Left lung (tissue), 10 donors: ENCODE data around the gene TRPV5. TPM values are rescaled to one million over a fixed set of nuclear protein-coding genes. Genes with fewer than 3 reads are reported as not detected.
A peak's percentile ranks its signal among the peaks of the same experiment; 100 is the strongest.

ENCODE experiments used
- ATAC-seq: fragments of 200-7000 bp; cut with Tn5 transposase; one replicate; pipeline ENCODE4 v1.9.1; 2020; ENCODE audit warnings: moderate library complexity
- DNase-seq, 4 donors: peaks; one replicate each; pipeline ENCODE4 v3.0.0-alpha.2; 2013 to 2020
- H3K27ac ChIP-seq, 2 donors: fragments of 200-600 bp; sonication (generic) in 1 of 2; one replicate each; pipeline versions ENCODE4 v1.5.0 to v1.8.0; 2020 to 2021
- H3K27me3 ChIP-seq, 2 donors: fragments of 200-600 bp; sonication (generic) in 1 of 2; one replicate each; pipeline versions ENCODE4 v1.5.0 to v1.8.0; 2020 to 2021
- H3K36me3 ChIP-seq, 2 donors: fragments of 200-600 bp; sonication (generic) in 1 of 2; one replicate each; pipeline versions ENCODE4 v1.5.0 to v1.8.0; 2020 to 2021
- H3K4me1 ChIP-seq, 2 donors: fragments of 200-600 bp; one replicate each; pipeline ENCODE4 v1.8.0; 2021
- H3K4me3 ChIP-seq, 2 donors: fragments of 200-600 bp; sonication (generic) in 1 of 2; one replicate each; pipeline versions ENCODE4 v1.5.0 to v1.8.0; 2020 to 2021; ENCODE audit warnings: mild to moderate bottlenecking in 1 of 2
- H3K9me3 ChIP-seq, 2 donors: fragments of 200-600 bp; sonication (generic) in 1 of 2; one replicate each; pipeline versions ENCODE4 v1.5.0 to v1.8.0; 2020 to 2021
- CTCF ChIP-seq, 2 donors: fragments of 200-600 bp; sonication (generic) in 1 of 2; IDR thresholded peaks; one replicate each; pipeline versions ENCODE4 v1.5.0 to v1.8.0; 2021; ENCODE audit warnings: antibody characterized with exemption in 2 of 2
- intact Hi-C, 2 donors: fragments of 100-400 bp; cut with DNase I; formaldehyde crosslinking; loops; one replicate each; pipeline versions ENCODE4 v1.11.2 to v1.14.2; 2022
- polyA plus RNA-seq, 6 donors: library from polyadenylated mRNA; unstranded; fragments of 120-200 nt; gene quantifications; one replicate each; pipeline ENCODE4 v1.2.1, GENCODE V29; 2013; ENCODE audit not compliant: insufficient read length in 6 of 6
- total RNA-seq, 2 donors: library from RNA; stranded (reverse); fragmentation: NEBNext Ultra II Directional; extraction: Animal tissue kit (Norgen Biotek cat#: 25700); gene quantifications; one replicate each; pipeline ENCODE4 v1.2.1, GENCODE V29; 2021
- donor health status: DM: no; HTN: yes; CAD: no.
- donor health status: DM: no; HTN: no; CAD: no.

Gene TRPV5
- total and polyA plus RNA-seq, 8 donors, result 0.10 to 0.25 (median 0.16) TPM; not detected in 2

GRCh38 chr7:142874837-142875236 lies 58.7 kb downstream of the TRPV5 start:
- H3K36me3 ChIP-seq, result no peaks in the 10 kb centered on the region
- no peak for TF ChIP-seq CTCF (IDR thresholded peaks at IDR 0.05)
- DNase-seq (no peak), ATAC-seq (no peak)
- H3K4me3 ChIP-seq, result no peak overlapping the region
- intact Hi-C loops, result no loop called here
- H3K4me1 ChIP-seq, result no peaks in the 10 kb centered on the region
- H3K9me3 ChIP-seq, result no peaks in the 10 kb centered on the region
- peaks cover 0 to 5% of the 10 kb centered on the region in 2 donors for H3K27me3 ChIP-seq
- no peak overlapping the region for H3K27ac ChIP-seq

- Histone ChIP-seq H3K27ac (no peak overlapping the region), H3K27me3 (peaks cover 0 to 1% of the 10 kb centered on the region in 2 donors), H3K4me1 (no peaks in the 10 kb centered on the region), H3K4me3 (no peak overlapping the region), H3K9me3 (no peaks in the 10 kb centered on the region), H3K36me3 (no peaks in the 10 kb centered on the region)
- DNase-seq (peak in 1 of 4 donors; percentile 28), ATAC-seq (no peak)
- no peak for TF ChIP-seq CTCF (IDR thresholded peaks at IDR 0.05)
- intact Hi-C loops, result no loop called here
These were observed 59.1 kb downstream of the TRPV5 start for GRCh38 chr7:142874409-142874808.

GRCh38 chr7:142873871-142874270 lies 59.7 kb downstream of the TRPV5 start:
- Histone ChIP-seq H3K27me3 (no peaks in the 10 kb centered on the region), H3K4me3 (no peak overlapping the region), H3K9me3 (no peaks in the 10 kb centered on the region), H3K27ac (no peak overlapping the region), H3K36me3 (no peaks in the 10 kb centered on the region), H3K4me1 (no peaks in the 10 kb centered on the region)
- no peak for DNase-seq
- intact Hi-C loops, result no loop called here
- ATAC-seq, result no peak
- no peak for TF ChIP-seq CTCF (IDR thresholded peaks at IDR 0.05)

- no peaks in the 10 kb centered on the region for H3K27me3 ChIP-seq
- no peaks in the 10 kb centered on the region for H3K4me1 ChIP-seq
- no peaks in the 10 kb centered on the region for H3K9me3 ChIP-seq
- DNase-seq (no peak), ATAC-seq (peak; percentile 49)
- H3K36me3 ChIP-seq, result no peaks in the 10 kb centered on the region
- intact Hi-C loops, result no loop called here
- H3K27ac ChIP-seq, result no peak overlapping the region
- peak in 1 of 2 donors; percentile 47 for TF ChIP-seq CTCF (IDR thresholded peaks at IDR 0.05)
- H3K4me3 ChIP-seq, result no peak overlapping the region
These were observed 60.2 kb downstream of the TRPV5 start for GRCh38 chr7:142873281-142873784.

- Histone ChIP-seq H3K27me3 (peaks cover 0 to 6% of the 10 kb centered on the region in 2 donors), H3K4me3 (no peak overlapping the region), H3K27ac (no peak overlapping the region), H3K36me3 (no peaks in the 10 kb centered on the region), H3K9me3 (no peaks in the 10 kb centered on the region), H3K4me1 (no peaks in the 10 kb centered on the region)
- no peak for TF ChIP-seq CTCF (IDR thresholded peaks at IDR 0.05)
- ATAC-seq (no peak), DNase-seq (no peak)
- intact Hi-C loops, result no loop called here
These were observed 61.4 kb downstream of the TRPV5 start for GRCh38 chr7:142872106-142872675.
